HG02970 (cell line): ENCODE data around the gene KRT34.

ENCODE experiments used
- ATAC-seq: cut with Tn5 transposase; IDR thresholded peaks from one replicate; pipeline ENCODE4 v1.9.1; 2021; ENCODE audit warnings: mild to moderate bottlenecking, moderate library complexity, moderate number of reproducible peaks; ENCODE audit not compliant: unreplicated experiment, low FRiP score

Gene KRT34

GRCh38 chr17:41334385-41335305, 47.5 kb downstream of the KRT34 start:
- ATAC-seq, result no peak

- no peak for ATAC-seq
These were observed 48.3 kb downstream of the KRT34 start for GRCh38 chr17:41333836-41334235.

GRCh38 chr17:41333098-41333497, 49.0 kb downstream of the KRT34 start:
- no peak for ATAC-seq

GRCh38 chr17:41332239-41332638, 49.9 kb downstream of the KRT34 start:
- ATAC-seq, result no peak

- no peak for ATAC-seq
These were observed 50.5 kb downstream of the KRT34 start for GRCh38 chr17:41331606-41332005.

- ATAC-seq, result no peak
These were observed 52.7 kb downstream of the KRT34 start for GRCh38 chr17:41329279-41329948.

GRCh38 chr17:41328207-41328606, 53.9 kb downstream of the KRT34 start:
- ATAC-seq, result no peak
